ELR (cell line): Measurements from ENCODE around the gene CCDC85A.
"Not testable (repeated sequence)": the region's sequence is repeated elsewhere in the genome, so short reads cannot be mapped to it uniquely, and the experiment has no call there.

Source experiments
- DNase-seq: peaks from one replicate; pipeline ENCODE4 v3.0.0-alpha.2; 2015; ENCODE audit warnings: low read depth

Gene CCDC85A

DNA sequence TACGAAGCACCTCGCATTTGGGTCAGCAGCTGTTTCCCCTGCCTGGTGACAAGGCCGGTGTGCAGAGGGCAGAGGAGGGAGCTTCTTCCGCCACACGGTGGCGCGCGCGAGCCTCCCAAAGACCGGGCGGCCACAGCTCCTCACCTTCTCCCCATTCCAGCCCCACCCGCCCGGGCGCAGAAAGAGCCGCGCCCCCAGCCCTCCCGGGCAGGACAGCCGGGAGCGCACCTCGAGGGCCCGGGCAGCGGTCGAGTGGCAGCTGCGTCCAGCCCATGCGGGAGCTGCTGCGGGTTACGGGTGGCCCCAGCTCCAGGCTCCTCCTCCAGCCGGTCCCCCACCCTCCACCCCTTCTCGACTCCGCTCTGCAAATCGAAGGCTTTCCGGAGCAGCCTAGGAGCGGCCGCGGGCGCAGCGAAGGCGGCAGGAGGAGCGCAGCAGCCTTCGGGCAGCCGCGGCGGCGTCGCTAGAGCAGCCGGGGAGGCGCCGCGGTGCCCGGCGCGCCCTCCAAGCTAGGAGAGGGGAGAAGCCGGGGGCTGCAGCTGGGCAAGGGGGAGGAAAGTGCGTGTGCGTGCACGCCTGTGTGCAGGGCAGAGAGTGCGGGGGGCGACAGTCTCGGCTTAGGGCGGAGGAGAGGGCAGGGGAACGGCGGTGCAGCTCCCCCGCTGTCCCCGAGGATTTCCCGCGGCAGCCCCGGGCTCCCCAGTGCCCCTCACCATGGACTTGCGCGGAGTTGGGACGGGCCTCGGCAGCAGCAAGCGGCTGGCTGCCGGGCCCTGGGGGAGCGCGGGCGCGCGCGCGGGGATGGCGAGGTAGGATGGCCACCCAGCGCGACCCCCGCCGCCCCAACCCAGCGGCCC, at the start of gene CCDC85A:
Gene CCDC85A, plus strand, starts transcription at position 348 of the 857 bp plus-strand sequence. CDS start 635 bp downstream, outside the sequence.
- peak; percentile 84 for DNase-seq

DNA sequence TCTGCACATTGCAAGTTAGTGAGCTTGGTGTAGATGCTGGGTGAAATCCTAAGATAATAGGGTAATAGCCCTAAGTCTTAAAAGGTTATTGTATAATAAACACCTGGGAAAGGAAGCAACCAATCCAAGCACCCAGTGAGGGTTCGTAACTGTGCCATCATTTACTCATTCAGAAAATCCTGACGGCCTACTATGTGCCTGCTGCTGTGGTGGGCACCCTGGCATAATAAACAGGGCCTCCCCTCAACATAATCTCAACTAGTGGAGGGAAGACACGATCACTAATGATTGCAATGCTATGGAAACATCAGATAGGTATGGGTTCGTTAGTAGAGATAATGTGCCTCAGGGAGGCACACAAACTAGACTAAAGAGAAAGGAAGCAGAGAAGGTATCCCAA, 48.9 kb upstream of the CCDC85A start:
- no peak for DNase-seq

DNA sequence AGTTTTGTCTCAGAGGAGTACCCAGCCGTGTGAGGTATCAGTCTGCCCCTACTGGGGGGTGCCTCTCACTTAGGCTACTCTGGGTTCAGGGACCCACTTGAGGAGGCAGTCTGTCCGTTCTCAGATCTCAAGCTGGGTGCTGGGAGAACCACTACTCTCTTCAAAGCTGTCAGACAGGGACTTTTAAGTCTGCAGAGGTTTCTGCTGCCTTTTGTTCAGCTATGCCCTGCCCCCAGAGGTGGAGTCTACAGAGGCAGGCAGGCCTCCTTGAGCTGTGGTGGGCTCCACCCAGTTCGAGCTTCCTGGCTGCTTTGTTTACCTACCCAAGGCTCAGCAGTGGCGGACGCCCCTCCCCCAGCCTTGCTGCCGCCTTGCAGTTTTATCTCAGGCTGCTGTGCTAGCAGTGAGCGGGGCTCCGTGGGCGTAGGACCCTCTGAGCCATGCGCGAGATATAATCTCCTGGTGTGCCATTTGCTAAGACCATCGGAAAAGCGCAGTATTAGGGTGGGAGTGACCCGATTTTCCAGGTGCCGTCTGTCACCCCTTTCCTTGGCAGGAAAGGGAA, 41.2 kb upstream of the CCDC85A start:
- not testable (repeated sequence) for DNase-seq

DNA sequence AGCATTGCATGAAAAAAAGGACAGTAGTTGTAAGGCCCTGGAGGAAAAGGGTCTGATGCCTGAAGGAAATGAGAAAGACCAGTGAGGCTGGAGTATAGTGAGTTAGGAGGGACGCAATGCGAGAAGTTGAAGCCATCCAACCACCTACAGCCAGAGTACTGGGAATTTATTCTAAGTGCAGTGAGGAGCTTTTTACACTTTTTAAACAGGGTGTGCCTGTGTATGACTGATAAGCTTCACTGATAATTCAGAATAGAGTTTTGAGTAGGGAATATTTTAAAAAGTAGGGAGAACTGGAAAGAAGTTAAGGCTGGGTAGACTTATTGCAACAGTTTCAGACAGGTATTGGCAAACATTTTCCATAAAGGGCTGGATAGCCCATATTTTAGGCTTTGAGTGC, 35.9 kb upstream of the CCDC85A start:
- DNase-seq = no peak

DNA sequence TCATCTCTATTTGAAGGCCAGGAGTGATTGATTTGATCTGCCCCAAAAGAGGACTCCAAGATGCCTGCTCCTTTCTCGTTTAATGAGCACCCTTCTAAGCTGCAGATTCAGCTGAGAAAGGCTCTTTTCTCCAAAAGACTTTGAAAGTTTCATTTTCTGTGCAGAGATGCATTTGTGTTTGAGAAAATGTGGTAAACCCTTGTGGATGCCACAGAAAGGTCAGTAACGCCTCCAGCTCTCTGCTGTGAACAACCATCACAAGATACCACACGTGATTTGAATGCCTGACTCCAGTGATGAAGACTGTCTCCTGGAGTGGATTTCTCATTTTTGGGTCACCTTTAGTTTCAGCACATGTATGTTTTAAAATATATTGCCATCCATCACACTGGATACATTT, 35.0 kb upstream of the CCDC85A start:
- no peak for DNase-seq

DNA sequence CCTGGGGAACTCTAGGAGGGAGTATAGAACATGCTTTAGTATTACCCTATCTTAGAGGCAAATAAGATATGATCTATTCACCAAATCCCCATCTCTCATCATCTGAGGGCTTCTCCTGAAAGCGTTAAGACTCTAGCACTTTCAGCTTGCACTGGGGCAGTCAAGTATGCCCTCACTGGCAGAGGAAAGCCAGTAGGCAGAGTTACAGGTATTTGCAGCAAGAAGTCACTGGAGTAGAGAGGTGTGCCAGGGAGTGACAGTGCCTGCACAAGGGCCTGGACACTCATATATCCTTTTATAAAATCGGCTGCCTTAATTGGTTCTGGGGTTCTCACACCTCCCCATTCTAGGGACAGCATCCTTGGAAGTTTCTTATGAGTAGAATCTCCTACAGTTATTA, 31.9 kb upstream of the CCDC85A start:
- DNase-seq = no peak

DNA sequence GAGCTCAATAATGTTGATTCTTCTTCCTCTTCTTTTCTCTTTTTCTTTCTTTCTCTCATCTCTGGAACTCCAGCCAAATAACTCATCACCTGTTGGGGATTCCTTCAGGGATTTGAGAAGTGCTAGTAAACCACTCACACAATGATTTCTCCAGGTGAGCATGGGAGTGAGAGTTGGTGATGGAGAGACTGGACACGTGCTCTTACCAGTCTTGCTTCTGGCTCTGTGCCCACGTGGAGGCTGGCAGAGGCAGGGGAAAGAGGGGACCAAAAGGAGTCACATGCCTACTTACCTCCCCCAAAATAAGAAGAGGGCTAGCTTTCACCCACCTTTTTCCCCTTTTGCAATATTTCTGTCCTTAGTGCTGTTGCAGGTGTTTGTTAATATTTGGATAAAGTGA, 28.6 kb upstream of the CCDC85A start:
- no peak for DNase-seq

DNA sequence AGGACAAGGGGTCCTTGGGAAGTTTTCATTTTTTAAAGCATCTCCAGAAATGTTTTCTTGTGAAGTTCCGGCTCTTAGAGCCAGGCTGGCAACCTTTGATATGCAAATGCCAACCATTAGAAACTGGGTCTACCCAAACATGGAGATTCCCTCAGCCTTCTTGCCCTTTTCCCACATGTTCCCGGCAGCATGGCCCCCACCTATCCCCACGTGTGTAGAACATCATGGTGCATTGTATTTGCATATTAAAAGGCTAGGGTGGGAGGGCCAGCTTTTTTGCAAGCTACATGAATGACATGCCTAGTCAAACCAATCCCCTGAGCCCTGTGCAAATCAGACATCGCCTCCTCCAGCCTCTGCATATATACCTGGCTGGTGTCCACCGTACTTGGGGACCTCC, 23.9 kb upstream of the CCDC85A start:
- not testable (repeated sequence) for DNase-seq

DNA sequence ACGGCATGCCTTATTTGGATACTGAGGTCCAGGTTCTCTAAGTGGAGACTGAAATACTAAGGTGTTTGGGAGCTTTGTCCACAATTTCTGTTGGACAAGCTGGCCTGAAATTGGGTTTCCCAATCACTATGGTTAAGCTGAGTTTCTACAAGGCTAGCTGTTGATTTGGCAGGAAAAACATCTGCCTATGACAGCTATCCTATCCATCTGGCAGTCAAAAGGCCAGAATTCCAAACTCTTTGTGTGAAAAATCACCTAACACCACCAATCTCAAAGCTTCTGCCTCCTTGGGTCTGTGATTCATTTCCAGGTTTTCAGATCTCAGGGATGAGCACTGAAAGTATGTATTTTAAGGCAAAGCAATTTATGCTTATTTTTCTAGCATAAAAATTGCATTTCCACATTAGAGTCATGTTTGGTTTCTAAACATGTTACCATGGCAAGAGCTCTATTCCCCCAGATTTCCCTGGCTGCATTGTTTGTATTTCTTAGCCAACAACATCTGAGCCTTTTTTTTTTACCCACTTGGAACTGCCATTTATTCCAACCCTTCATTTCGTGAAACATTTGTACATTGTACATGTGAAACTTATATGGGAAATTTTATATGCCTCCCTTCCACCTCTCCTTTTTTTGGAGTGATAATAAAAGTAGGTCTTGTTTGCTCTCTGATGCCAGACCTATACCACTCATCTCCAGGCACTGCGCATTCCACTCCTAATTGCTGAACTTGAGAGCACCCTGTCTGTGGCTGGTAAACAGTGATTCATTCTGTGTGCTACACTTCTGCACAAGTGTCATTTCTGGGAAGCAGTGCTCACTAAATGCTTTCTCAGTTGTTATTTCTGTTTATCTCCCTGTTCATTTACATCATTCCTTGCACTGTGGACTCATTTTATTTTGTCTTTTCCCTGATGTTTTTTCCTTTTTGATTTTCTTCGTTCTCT, 15.9 kb upstream of the CCDC85A start:
- DNase-seq = peak; percentile 40

DNA sequence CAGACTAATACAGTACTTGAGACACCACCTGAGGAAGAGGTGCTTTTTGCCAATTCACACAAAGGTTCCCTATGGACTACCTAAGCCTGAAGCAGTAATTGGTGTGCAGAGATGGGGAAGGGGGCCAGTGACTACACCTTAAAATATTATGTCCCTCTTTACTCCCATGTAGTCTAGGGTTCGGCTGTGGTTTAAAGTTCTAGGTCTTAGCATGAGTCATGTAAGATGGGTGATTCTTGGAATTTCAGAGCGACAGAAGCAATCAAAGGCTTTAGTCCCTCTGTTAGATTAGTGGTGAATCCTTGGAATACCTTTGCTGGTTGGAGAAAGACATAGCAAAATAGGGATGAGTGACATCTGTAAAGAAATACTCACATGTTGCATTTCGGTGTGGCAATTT, 14.3 kb upstream of the CCDC85A start:
- peak; percentile 10 for DNase-seq

DNA sequence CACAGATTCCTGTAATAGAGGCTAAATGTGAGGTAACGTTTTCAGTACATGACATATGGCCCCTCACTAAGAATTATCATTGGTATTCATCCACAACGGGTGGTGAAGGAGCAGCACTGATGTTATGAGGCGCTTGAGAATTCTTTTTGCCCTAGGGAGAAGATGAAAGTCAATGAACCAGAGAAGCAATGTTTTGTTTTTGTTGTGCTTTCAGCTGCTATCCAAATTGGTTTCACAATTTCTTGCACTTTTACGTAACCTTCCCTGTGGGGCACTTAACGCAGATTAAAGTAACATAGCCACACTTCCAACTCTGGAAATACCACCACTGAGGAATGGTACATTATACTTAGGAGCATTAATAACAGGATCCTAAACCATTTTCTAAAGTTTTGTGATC, 13.3 kb upstream of the CCDC85A start:
- DNase-seq = no peak

DNA sequence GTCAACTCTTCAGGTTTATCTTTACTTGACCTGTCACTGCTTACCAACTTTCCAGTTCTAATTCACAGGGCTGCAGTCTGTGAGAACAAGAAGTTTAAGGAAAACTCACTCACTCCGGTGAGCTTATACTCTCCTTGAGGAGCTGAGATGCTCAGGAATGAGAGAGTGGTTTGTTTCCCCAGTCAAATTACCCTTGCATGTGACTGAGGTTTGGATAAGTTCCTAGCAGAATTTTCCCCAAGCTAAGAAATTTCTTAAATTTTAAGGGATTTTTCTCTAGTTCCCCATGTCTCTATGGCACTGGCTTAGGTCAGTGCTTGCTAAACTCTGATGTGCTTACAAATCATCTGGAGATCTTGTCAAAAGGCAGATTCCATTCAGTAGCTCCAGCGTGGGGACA, 12.8 kb upstream of the CCDC85A start:
- DNase-seq = no peak

DNA sequence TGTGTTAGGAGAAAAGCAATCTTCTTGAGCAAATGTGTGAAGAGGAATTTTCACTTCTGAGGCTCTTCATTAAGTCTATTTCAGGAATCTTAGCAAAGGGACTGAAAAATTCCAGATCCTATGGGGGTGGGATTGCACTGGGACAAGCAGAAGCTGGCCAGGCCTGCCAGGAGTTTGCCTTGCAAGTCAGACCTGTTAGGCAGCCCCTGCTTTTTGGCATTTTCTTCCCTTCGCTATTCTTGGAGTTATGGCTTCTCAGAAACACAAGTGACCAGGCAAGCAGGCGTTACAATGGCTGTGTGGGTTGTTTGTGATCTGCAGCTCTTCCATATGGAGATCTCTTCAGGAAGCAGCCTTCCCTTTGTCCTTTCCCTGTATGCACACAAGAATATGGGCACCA, 8.0 kb upstream of the CCDC85A start:
- no peak for DNase-seq

DNA sequence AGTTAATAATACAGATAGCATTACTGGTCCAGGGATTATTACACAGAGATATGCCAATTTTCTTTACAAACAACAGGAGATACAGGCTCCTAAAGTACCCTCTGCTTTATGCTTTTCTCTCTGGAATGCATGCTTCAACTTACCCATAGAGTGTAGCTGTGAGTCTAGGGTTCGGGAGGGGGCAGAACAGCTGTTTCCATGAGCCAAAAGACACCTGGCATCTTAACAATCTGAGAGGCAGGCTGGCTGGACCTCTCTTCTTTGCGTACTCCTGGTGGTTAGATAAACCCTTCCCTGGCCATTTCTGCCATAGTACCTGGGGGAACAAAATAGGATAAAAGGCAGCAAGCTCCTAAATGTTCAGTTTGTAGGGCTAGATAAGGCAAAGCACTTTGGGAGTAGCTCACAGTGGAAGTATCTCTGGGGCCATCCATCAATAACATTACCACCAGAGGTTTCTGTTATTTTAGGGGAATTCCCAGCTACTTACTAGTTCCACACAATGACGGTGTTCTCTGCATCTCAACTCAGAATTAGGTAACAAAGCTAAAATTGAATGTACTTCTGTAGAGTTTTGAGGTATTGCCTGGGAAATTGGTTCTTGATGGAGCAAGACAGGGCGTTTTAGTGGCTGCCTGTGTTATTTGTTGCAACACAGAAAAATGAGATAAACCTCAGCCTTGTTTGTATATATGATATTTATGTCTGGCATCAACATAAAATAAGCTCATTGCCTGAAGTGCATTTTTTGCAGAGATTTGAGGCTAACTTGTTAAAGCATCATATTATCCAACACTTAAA, 6.2 kb upstream of the CCDC85A start:
- no peak for DNase-seq

DNA sequence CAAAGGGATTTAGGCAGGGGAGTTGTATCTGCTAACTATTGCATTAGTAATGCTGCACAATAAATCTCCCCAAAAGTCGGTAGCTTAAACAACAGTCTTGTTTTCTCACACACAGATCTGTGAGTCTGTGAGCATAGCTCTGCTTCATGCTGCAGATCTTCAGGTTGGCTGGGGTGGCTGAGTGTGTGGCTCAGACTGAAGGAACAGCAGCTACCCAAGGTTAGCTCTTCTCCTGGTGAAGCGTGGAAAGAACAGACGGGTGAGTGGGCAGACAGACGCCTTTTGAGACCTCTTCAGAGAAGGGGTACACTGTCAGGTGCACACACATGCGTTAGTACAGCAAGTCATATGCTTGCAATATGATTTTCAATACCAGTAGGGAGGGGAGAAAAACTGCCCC, 3.9 kb upstream of the CCDC85A start:
- DNase-seq = no peak

DNA sequence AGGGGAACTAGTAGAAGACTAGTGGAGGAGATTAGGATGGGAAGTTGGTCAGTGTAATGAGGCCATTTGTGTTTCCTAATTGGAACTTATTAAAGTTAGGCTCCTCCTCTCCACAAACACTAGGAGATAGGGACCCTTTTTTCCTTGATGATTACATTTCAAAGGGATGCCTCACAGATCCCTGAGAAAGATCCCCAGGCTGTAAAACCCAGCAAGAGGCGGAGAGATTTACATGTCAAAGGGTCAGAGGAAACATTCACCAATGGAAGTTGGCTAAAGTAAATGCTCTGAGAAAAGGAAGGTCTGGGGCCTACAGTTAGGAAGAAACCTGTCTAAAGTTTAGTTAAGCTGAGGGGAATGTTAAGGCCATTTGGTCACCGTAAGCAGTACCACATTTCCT, 1.4 kb upstream of the CCDC85A start:
- no peak for DNase-seq

DNA sequence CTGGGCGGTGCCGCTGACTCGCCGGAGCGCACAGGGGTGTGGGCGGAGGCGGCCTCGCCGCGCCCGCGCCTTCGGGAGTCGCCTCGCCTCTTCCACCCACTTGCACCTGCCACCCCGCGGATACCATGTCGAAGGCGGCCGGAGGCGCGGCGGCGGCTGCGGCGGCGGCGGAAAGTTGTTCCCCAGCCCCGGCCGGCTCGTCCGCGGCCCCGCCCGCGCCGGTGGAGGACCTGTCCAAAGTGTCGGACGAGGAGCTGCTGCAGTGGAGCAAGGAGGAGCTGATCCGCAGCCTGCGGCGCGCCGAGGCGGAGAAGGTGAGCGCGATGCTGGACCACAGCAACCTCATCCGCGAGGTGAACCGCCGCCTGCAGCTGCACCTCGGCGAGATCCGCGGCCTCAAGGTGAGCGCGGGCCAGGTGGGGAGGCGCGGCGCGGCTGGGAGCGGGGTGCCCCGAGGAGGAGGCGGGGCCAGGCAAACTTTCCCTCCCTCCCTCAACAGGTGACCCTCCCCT, 766 bp downstream of the CCDC85A start:
- peak; percentile 50 for DNase-seq

DNA sequence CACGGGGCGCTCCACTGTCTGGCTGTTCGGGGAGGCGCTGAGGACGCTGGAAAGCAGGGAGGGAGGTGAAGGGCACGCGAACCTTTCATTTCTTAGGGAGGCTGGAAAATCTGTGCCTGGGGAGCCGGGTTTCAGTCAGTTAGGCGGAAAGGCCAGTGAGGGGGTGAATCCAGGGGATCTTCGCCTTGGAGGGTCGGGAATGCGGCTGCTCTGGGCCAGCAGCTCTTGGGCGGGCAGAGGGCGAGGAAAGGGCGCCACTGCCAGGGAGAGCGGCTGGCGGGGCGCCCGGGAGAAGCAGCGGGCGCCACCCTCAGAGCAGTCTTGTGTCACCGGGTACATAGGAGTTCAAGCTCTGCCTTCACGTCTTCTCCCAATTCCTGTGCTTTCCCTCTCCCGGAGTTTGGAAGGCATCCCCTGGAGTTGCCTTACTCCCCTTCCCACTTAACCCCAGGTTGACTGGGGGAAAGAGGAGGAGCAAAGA, 1.4 kb downstream of the CCDC85A start:
- peak; percentile 43 for DNase-seq

DNA sequence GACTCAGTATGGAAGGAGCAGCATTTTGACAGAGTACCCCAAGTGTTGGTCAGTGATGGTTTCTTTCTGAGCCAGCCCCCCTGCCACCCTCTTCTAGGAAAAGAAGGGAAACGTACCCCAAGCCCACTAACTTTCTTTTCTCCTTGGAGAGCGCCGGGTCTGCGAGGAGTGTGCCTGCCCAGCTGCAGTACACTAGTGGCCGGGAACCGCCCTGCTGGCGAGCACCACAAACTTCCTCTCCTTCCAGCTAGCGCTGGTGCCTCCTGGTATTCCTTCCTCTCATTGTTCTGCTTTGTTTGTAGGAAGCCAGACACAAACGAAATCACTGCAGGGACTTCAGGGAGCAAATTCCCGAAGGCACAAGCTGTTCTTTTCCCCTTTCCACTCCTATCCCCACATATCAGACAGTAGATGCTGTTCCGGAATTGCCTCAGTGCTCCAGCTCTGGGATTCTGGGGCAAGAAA, 1.8 kb downstream of the CCDC85A start:
- peak; percentile 67 for DNase-seq

DNA sequence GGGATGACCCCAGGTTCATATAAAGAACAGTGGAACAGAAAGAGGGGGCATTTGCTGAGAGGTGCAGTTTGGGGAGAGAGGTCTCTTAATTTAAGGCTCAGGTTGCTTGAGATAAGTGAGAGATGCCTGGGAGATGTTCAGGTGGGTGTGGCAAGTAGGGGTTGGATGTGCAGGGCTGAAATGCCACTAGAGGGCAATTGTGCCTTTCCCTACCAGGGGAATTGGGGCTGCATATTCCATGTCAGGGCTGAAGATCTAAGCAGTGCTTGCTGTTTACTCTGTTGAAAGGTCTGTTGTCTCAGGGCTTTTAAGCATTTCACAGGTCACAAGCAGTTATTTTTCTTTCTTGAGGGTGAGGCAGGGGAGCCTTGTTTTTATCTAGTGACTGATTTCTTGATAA, 7.8 kb downstream of the CCDC85A start:
- peak; percentile 72 for DNase-seq

DNA sequence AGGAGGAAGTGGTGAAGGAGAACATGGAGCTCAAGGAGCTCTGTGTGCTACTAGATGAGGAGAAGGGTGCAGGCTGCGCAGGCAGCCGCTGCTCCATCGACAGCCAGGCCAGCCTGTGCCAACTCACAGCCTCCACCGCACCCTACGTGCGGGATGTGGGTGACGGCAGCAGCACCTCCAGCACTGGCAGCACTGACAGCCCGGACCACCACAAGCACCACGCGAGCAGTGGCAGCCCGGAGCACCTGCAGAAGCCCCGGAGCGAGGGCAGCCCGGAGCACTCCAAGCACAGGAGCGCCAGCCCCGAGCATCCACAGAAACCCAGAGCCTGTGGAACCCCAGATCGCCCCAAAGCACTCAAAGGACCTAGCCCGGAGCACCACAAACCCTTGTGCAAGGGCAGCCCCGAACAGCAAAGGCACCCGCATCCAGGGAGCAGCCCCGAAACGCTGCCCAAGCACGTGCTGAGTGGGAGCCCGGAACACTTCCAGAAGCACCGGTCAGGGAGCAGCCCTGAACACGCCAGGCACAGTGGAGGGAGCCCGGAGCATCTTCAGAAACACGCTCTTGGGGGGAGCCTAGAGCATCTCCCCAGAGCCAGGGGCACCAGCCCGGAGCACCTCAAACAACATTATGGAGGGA, 9.0 kb downstream of the CCDC85A start:
- no peak for DNase-seq
